ENCODE data around the gene TSHR.
A peak's percentile ranks its signal among the peaks of the same experiment; 100 is the strongest.
"Not testable (repeated sequence)": the region's sequence is repeated elsewhere in the genome, so short reads cannot be mapped to it uniquely, and the experiment has no call there.

The TSHR gene

GRCh38 chr14:80953211-80953610 lies 2.2 kb upstream of the TSHR start:
- not testable (repeated sequence) for DNase-seq

- DNase-seq: peak; percentile 44
Measured at GRCh38 chr14:80954687-80955299, 628 bp upstream of the TSHR start.

- DNase-seq: no peak
Measured at GRCh38 chr14:80956102-80956501, 681 bp downstream of the TSHR start.

GRCh38 chr14:80956922-80957321 lies 1.5 kb downstream of the TSHR start:
- no peak for DNase-seq

GRCh38 chr14:80957613-80958012 lies 2.2 kb downstream of the TSHR start:
- DNase-seq: no peak

GRCh38 chr14:80958226-80958625 lies 2.8 kb downstream of the TSHR start:
- DNase-seq: no peak

- no peak for DNase-seq
Measured at GRCh38 chr14:80958939-80959338, 3.5 kb downstream of the TSHR start.

GRCh38 chr14:80959496-80959895 lies 4.1 kb downstream of the TSHR start:
- no peak for DNase-seq

GRCh38 chr14:80965037-80965436 lies 9.6 kb downstream of the TSHR start:
- no peak for DNase-seq

GRCh38 chr14:80973931-80974641 lies 18.7 kb downstream of the TSHR start:
- no peak for DNase-seq

GRCh38 chr14:80974679-80975078 lies 19.3 kb downstream of the TSHR start:
- no peak for DNase-seq

- no peak for DNase-seq
Measured at GRCh38 chr14:80977221-80977620, 21.8 kb downstream of the TSHR start.

- no peak for DNase-seq
Measured at GRCh38 chr14:80978403-80978802, 23.0 kb downstream of the TSHR start.

GRCh38 chr14:80979951-80980350 lies 24.5 kb downstream of the TSHR start:
- DNase-seq: no peak

- DNase-seq: no peak
Measured at GRCh38 chr14:80981156-80981555, 25.7 kb downstream of the TSHR start.

GRCh38 chr14:80981673-80982072 lies 26.3 kb downstream of the TSHR start:
- no peak for DNase-seq

- DNase-seq: no peak
Measured at GRCh38 chr14:80982711-80983110, 27.3 kb downstream of the TSHR start.

GRCh38 chr14:80987235-80988032 lies 32.0 kb downstream of the TSHR start:
- DNase-seq: peak; percentile 47

- DNase-seq: no peak
Measured at GRCh38 chr14:80988192-80988591, 32.8 kb downstream of the TSHR start.

- no peak for DNase-seq
Measured at GRCh38 chr14:80988735-80989429, 33.5 kb downstream of the TSHR start.

- no peak for DNase-seq
Measured at GRCh38 chr14:80992580-80992979, 37.2 kb downstream of the TSHR start.

- DNase-seq: peak; percentile 55
Measured at GRCh38 chr14:80996049-80996901, 40.9 kb downstream of the TSHR start.

All from GDM1 (cell line).